Ectodermal cell (in vitro differentiated cells): ENCODE measurements around the gene RNF10. TPM values are rescaled to one million over a fixed set of nuclear protein-coding genes. Genes with fewer than 3 reads are reported as not detected.
"Not testable (repeated sequence)": the region's sequence is repeated elsewhere in the genome, so short reads cannot be mapped to it uniquely, and the experiment has no call there.

Experiments used
- H3K27ac ChIP-seq: 2 replicates; pipeline ENCODE4 v1.7.0; 2013; ENCODE audit warnings: mild to moderate bottlenecking, low read depth, low read length; ENCODE audit not compliant: insufficient read depth, poor library complexity, severe bottlenecking
- H3K27me3 ChIP-seq: 2 replicates; pipeline ENCODE4 v1.7.0; 2013; ENCODE audit warnings: mild to moderate bottlenecking, low read length; ENCODE audit not compliant: insufficient read depth, control insufficient read depth, poor library complexity, severe bottlenecking
- H3K36me3 ChIP-seq: one replicate; pipeline ENCODE4 v1.7.0; 2013; ENCODE audit warnings: low read length; ENCODE audit not compliant: control insufficient read depth, insufficient read depth
- H3K4me1 ChIP-seq: one replicate; pipeline ENCODE4 v1.7.0; 2013; ENCODE audit warnings: low read length; ENCODE audit not compliant: control insufficient read depth, insufficient read depth
- H3K4me3 ChIP-seq: 2 replicates; pipeline ENCODE4 v1.7.0; 2013; ENCODE audit warnings: low read depth, low read length, control low read depth; ENCODE audit not compliant: insufficient read depth
- H3K9me3 ChIP-seq: 2 replicates; pipeline ENCODE4 v1.7.0; 2013; ENCODE audit warnings: mild to moderate bottlenecking, low read length, moderate library complexity; ENCODE audit not compliant: control insufficient read depth
- WGBS, 2 experiments: methylation state at CpG; one replicate each; pipeline ENCODE4 v1.1.7; 2013; ENCODE audit warnings: missing lambda C conversion rate in 2 of 2; 5-methylcytosine and 5-hydroxymethylcytosine counted together
- polyA plus RNA-seq, 4 experiments: library from polyadenylated mRNA; stranded (reverse); fragments of 50-300 nt; gene quantifications; one replicate each; pipeline ENCODE4 v1.2.3, GENCODE V29; 2013

The RNF10 gene
- 153 TPM for polyA plus RNA-seq (2013, experiment 1 of 4)
- polyA plus RNA-seq (2013, experiment 2 of 4), result 156 TPM
- 105 TPM for polyA plus RNA-seq (2013, experiment 3 of 4)
- polyA plus RNA-seq (2013, experiment 4 of 4), result 124 TPM

DNA sequence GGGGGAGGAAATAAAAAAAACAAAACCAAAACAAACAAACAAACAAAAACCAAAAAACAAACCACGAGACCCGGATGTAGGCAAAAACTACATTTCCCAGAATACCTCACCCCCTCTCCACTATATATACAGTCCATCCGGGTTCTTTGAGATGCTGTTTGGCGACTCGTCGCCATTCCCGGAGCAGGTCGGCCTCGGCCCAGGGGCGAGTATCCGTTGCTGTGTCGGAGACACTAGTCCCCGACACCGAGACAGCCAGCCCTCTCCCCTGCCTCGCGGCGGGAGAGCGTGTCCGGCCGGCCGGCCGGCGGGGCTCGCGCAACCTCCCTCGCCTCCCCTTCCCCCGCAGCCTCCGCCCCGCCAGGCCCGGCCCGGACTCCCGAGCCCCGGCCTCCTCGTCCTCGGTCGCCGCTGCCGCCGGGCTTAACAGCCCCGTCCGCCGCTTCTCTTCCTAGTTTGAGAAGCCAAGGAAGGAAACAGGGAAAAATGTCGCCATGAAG, at the start of gene RNF10:
RNF10 (plus strand) TSS at position 154 of the 500 bp plus-strand sequence. CDS start 456 bp downstream, outside the sequence.
- H3K36me3 ChIP-seq, result peaks cover 6% of the 10 kb centered on the region
- no peak within 1 kb of the TSS for H3K27ac ChIP-seq
- WGBS, 2 experiments, result 0% methylated on average over 43 of the region's 43 CpGs
- no peaks in the 10 kb centered on the region for H3K27me3 ChIP-seq
- H3K4me3 ChIP-seq, result peak within 1 kb of the TSS; percentile 89
- peaks cover 15% of the 10 kb centered on the region for H3K4me1 ChIP-seq
- H3K9me3 ChIP-seq, result no peaks in the 10 kb centered on the region

- H3K4me1 ChIP-seq, result no peaks in the 10 kb centered on the region
- H3K4me3 ChIP-seq, result no peak overlapping the region
- H3K36me3 ChIP-seq, result no peaks in the 10 kb centered on the region
- H3K9me3 ChIP-seq, result no peaks in the 10 kb centered on the region
- WGBS, 2 experiments, result 89 to 98% methylated on average over 5 to 6 of the region's 7 CpGs
- no peaks in the 10 kb centered on the region for H3K27me3 ChIP-seq
- H3K27ac ChIP-seq, result no peak overlapping the region
Measured at GRCh38 chr12:120485961-120486881, 47.9 kb upstream of the RNF10 start.

- not testable (repeated sequence) for H3K27ac ChIP-seq, H3K36me3 ChIP-seq, H3K9me3 ChIP-seq, H3K4me1 ChIP-seq, H3K27me3 ChIP-seq, H3K4me3 ChIP-seq
- 93 to 95% methylated on average over 7 of the region's 7 CpGs for WGBS, 2 experiments
Measured at GRCh38 chr12:120487552-120487951, 46.6 kb upstream of the RNF10 start.

- no peak overlapping the region for H3K27ac ChIP-seq
- no peaks in the 10 kb centered on the region for H3K9me3 ChIP-seq
- H3K27me3 ChIP-seq, result no peaks in the 10 kb centered on the region
- no peaks in the 10 kb centered on the region for H3K4me1 ChIP-seq
- 75 to 76% methylated on average over 5 of the region's 5 CpGs for WGBS, 2 experiments
- no peaks in the 10 kb centered on the region for H3K36me3 ChIP-seq
- no peak overlapping the region for H3K4me3 ChIP-seq
Measured at GRCh38 chr12:120488057-120488640, 46.0 kb upstream of the RNF10 start.

- Histone ChIP-seq H3K9me3 (no peaks in the 10 kb centered on the region), H3K36me3 (no peaks in the 10 kb centered on the region), H3K4me3 (no peak overlapping the region), H3K27me3 (no peaks in the 10 kb centered on the region), H3K4me1 (no peaks in the 10 kb centered on the region), H3K27ac (no peak overlapping the region)
- WGBS, 2 experiments, result 93 to 96% methylated on average over 4 of the region's 4 CpGs
Measured at GRCh38 chr12:120489018-120489417, 45.1 kb upstream of the RNF10 start.

DNA sequence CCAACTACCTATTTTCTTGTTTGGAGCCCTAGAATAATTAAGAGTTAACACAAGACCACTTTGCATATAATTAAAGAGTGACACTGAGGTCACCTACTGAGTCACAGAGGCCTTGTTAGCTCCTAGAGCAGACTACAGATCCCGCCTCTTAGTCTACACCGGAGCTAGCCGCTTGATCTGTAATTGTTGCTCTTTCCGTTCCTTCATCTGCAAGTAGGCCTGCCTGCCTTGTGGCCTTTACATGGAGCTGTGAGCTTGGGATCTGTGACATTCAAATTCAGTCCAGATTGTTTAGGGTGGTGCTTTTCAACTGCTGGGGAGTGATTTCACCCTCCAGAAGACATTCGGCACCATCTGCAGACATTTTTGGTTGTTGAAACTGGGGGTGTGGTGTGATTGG, 43.8 kb upstream of the RNF10 start:
- 92 to 95% methylated on average over 5 of the region's 5 CpGs for WGBS, 2 experiments
- Histone ChIP-seq H3K9me3 (no peaks in the 10 kb centered on the region), H3K36me3 (no peaks in the 10 kb centered on the region), H3K4me3 (no peak overlapping the region), H3K27me3 (no peaks in the 10 kb centered on the region), H3K4me1 (no peaks in the 10 kb centered on the region), H3K27ac (no peak overlapping the region)

DNA sequence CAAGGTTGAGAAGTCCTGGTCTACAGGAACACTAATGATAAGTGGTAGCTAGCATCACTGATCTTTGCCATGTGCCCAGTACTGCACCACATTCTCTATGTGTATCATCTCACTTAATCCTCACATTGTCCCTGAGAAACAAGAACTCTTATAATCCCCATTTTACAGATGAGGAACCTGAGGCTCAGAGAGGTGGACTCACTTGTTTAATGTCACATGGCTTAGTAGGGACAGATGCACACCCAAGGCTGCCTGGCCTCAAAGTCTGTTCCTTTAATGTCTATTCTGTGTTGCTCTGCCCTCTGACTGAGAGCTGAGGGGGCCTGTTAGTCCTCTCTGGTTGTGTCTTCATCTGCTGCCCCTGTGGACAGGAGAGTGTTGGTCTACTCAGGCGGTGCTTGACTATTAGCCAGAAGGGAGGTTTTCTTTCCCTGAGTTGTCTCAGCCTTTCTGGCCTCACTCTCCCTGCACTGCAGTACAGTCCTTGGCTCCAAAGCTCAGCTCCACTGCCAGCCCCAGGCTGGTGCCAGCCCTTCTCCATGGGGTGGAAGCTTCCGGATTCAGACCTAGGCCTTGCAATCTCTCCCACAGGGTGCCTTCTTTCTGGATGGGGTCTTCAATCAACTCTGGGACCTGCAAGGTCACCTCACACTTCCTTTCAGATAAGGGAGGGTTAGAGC, 43.2 kb upstream of the RNF10 start:
- WGBS, 2 experiments, result 93 to 94% methylated on average over 2 of the region's 2 CpGs
- H3K9me3 ChIP-seq, result no peaks in the 10 kb centered on the region
- no peak overlapping the region for H3K27ac ChIP-seq
- no peaks in the 10 kb centered on the region for H3K4me1 ChIP-seq
- no peaks in the 10 kb centered on the region for H3K36me3 ChIP-seq
- H3K4me3 ChIP-seq, result no peak overlapping the region
- H3K27me3 ChIP-seq, result no peaks in the 10 kb centered on the region

DNA sequence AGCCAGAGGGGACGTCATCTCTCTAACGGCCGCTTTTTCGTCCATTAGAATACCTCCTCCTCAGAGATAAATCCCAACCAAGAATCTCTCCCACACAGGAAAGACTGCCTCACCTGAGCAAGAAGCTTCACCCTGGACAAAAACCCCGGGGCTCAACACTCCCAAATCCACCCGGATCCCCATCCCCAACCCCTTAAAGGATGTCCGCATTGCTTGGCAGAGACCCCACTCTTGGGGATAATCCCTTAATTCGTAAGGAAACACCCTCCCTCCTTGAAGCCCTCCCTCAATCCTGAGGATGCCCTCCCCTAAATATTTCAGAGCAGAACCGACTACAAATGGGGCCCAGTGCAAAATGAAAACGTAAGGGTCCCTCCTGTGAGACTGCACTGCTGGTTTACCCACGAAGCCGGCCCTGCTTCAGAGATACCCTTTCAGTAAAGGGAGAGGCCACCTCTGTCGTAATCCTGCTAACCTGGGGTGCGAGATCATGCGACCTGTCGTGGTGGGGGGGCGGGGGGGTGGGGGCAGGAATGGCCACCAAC, 38.9 kb upstream of the RNF10 start:
- WGBS, 2 experiments, result 8 to 11% methylated on average over 17 of the region's 17 CpGs
- Histone ChIP-seq H3K4me3 (peak overlapping the region; percentile 94), H3K27me3 (no peaks in the 10 kb centered on the region), H3K27ac (peak overlapping the region; percentile 54), H3K36me3 (peaks cover 7% of the 10 kb centered on the region), H3K4me1 (peaks cover 2% of the 10 kb centered on the region), H3K9me3 (no peaks in the 10 kb centered on the region)

GRCh38 chr12:120495731-120496412, 38.3 kb upstream of the RNF10 start, which contains the start of gene DYNLL1:
Gene DYNLL1 (plus strand): TSS chr12:120496113. CDS start chr12:120496422, 309 bp downstream.
- Histone ChIP-seq H3K4me1 (peaks cover 2% of the 10 kb centered on the region), H3K27me3 (no peaks in the 10 kb centered on the region), H3K9me3 (no peaks in the 10 kb centered on the region), H3K27ac (peak within 1 kb of the TSS; percentile 83), H3K36me3 (peaks cover 9% of the 10 kb centered on the region), H3K4me3 (peak within 1 kb of the TSS; percentile 94)
- WGBS, 2 experiments, result 0 to 1% methylated on average over 53 of the region's 53 CpGs
